Measurements from ENCODE around the gene SPEM3. TPM values are rescaled to one million over a fixed set of nuclear protein-coding genes. Genes with fewer than 3 reads are reported as not detected.

Gene SPEM3
- polyA plus RNA-seq, 4 donors = not detected

Other genes with a start within 250 kb of the SPEM3 start
- gene ASGR1, start 249.5 kb upstream of the SPEM3 start, polyA plus RNA-seq (ENCODE audit: insufficient read length in 4 of 4) = 10 to 100 TPM in 1 of 4 donors, 1 to 10 TPM in 3; 6.3 to 10.1 (median 8.3) TPM
- gene DLG4, start 209.0 kb upstream of the SPEM3 start, polyA plus RNA-seq (ENCODE audit: insufficient read length in 4 of 4) = 10 to 100 TPM; 21.1 to 53.3 (median 39.1) TPM
- gene ACADVL, start 208.9 kb upstream of the SPEM3 start, polyA plus RNA-seq (ENCODE audit: insufficient read length in 4 of 4) = 100 to 1,000 TPM; 409 to 581 (median 511) TPM
- 10 to 100 TPM; 47.7 to 78.0 (median 62.9) TPM for gene DVL2, start 194.3 kb upstream of the SPEM3 start, polyA plus RNA-seq (ENCODE audit: insufficient read length in 4 of 4)
- 10 to 100 TPM; 51.8 to 74.3 (median 60.9) TPM for gene PHF23, start 189.4 kb upstream of the SPEM3 start, polyA plus RNA-seq (ENCODE audit: insufficient read length in 4 of 4)
- gene GABARAP, start 186.4 kb upstream of the SPEM3 start, polyA plus RNA-seq (ENCODE audit: insufficient read length in 4 of 4) = 100 to 1,000 TPM; 396 to 619 (median 451) TPM
- 100 to 1,000 TPM; 136 to 149 (median 141) TPM for gene CTDNEP1, start 177.1 kb upstream of the SPEM3 start, polyA plus RNA-seq (ENCODE audit: insufficient read length in 4 of 4)
- gene ELP5, start 176.6 kb upstream of the SPEM3 start, polyA plus RNA-seq (ENCODE audit: insufficient read length in 4 of 4) = 10 to 100 TPM; 43.7 to 61.9 (median 50.9) TPM
- 10 to 100 TPM; 47.1 to 59.9 (median 55.1) TPM for gene CLDN7, start 166.4 kb upstream of the SPEM3 start, polyA plus RNA-seq (ENCODE audit: insufficient read length in 4 of 4)
- gene SLC2A4, start 147.1 kb upstream of the SPEM3 start, polyA plus RNA-seq (ENCODE audit: insufficient read length in 4 of 4) = 1 to 10 TPM; 2.2 to 2.8 (median 2.5) TPM
- gene YBX2, start 134.2 kb upstream of the SPEM3 start, polyA plus RNA-seq (ENCODE audit: insufficient read length in 4 of 4) = 1 to 10 TPM; 2.5 to 5.3 (median 3.1) TPM
- gene EIF5A, start 121.2 kb upstream of the SPEM3 start, polyA plus RNA-seq (ENCODE audit: insufficient read length in 4 of 4) = 100 to 1,000 TPM; 286 to 397 (median 312) TPM
- 100 to 1,000 TPM in 1 of 4 donors, 10 to 100 TPM in 3; 88.7 to 115 (median 95.8) TPM for gene GPS2, start 113.5 kb upstream of the SPEM3 start, polyA plus RNA-seq (ENCODE audit: insufficient read length in 4 of 4)
- gene NEURL4, start 99.5 kb upstream of the SPEM3 start, polyA plus RNA-seq (ENCODE audit: insufficient read length in 4 of 4) = 10 to 100 TPM; 25.4 to 39.7 (median 31.4) TPM
- 10 to 100 TPM in 2 of 4 donors, 1 to 10 TPM in 2; 7.3 to 10.9 (median 10.0) TPM for gene ACAP1, start 92.3 kb upstream of the SPEM3 start, polyA plus RNA-seq (ENCODE audit: insufficient read length in 4 of 4)
- gene KCTD11, start 76.7 kb upstream of the SPEM3 start, polyA plus RNA-seq (ENCODE audit: insufficient read length in 4 of 4) = 10 to 100 TPM; 11.2 to 13.9 (median 12.5) TPM
- gene TMEM95, start 73.7 kb upstream of the SPEM3 start, polyA plus RNA-seq (ENCODE audit: insufficient read length in 4 of 4) = not detected
- 1 to 10 TPM; 3.1 to 7.9 (median 5.7) TPM for gene TNK1, start 47.8 kb upstream of the SPEM3 start, polyA plus RNA-seq (ENCODE audit: insufficient read length in 4 of 4)
- 10 to 100 TPM; 27.8 to 51.2 (median 41.2) TPM for gene PLSCR3, start 34.3 kb upstream of the SPEM3 start, polyA plus RNA-seq (ENCODE audit: insufficient read length in 4 of 4)
- gene TMEM256, start 24.8 kb upstream of the SPEM3 start, polyA plus RNA-seq (ENCODE audit: insufficient read length in 4 of 4) = 100 to 1,000 TPM in 1 of 4 donors, 10 to 100 TPM in 3; 82.2 to 108 (median 90.2) TPM
- gene NLGN2, start 21.0 kb upstream of the SPEM3 start, polyA plus RNA-seq (ENCODE audit: insufficient read length in 4 of 4) = 10 to 100 TPM; 17.5 to 38.6 (median 30.2) TPM
- gene SPEM1, start 8.5 kb upstream of the SPEM3 start, polyA plus RNA-seq (ENCODE audit: insufficient read length in 4 of 4) = not detected
- under 1 TPM in 1 of 4 donors, not detected in 3; 0.06 TPM for gene SPEM2, start 3.2 kb upstream of the SPEM3 start, polyA plus RNA-seq (ENCODE audit: insufficient read length in 4 of 4)
- 1 to 10 TPM; 3.7 to 5.7 (median 4.8) TPM for gene TMEM102, start 6.6 kb downstream of the SPEM3 start, polyA plus RNA-seq (ENCODE audit: insufficient read length in 4 of 4)
- 1 to 10 TPM; 6.1 to 6.9 (median 6.4) TPM for gene FGF11, start 10.7 kb downstream of the SPEM3 start, polyA plus RNA-seq (ENCODE audit: insufficient read length in 4 of 4)
- gene CHRNB1, start 16.2 kb downstream of the SPEM3 start, polyA plus RNA-seq (ENCODE audit: insufficient read length in 4 of 4) = 10 to 100 TPM; 10.3 to 10.8 (median 10.6) TPM
- 10 to 100 TPM; 38.6 to 50.6 (median 44.2) TPM for gene ZBTB4, start 50.8 kb downstream of the SPEM3 start, polyA plus RNA-seq (ENCODE audit: insufficient read length in 4 of 4)
- under 1 TPM in 2 of 4 donors, not detected in 2; 0.46 to 0.72 TPM for gene SLC35G6, start 52.6 kb downstream of the SPEM3 start, polyA plus RNA-seq (ENCODE audit: insufficient read length in 4 of 4)
- gene POLR2A, start 55.5 kb downstream of the SPEM3 start, polyA plus RNA-seq (ENCODE audit: insufficient read length in 4 of 4) = 100 to 1,000 TPM; 101 to 163 (median 116) TPM
- gene TNFSF12, start 120.2 kb downstream of the SPEM3 start, polyA plus RNA-seq (ENCODE audit: insufficient read length in 4 of 4) = 10 to 100 TPM; 21.7 to 32.3 (median 28.3) TPM
- 10 to 100 TPM; 12.8 to 15.9 (median 14.5) TPM for gene TNFSF13, start 129.9 kb downstream of the SPEM3 start, polyA plus RNA-seq (ENCODE audit: insufficient read length in 4 of 4)
- 10 to 100 TPM; 60.8 to 81.3 (median 74.9) TPM for gene SENP3, start 133.1 kb downstream of the SPEM3 start, polyA plus RNA-seq (ENCODE audit: insufficient read length in 4 of 4)
- 10 to 100 TPM; 33.6 to 64.0 (median 57.2) TPM for gene CD68, start 150.8 kb downstream of the SPEM3 start, polyA plus RNA-seq (ENCODE audit: insufficient read length in 4 of 4)
- 100 to 1,000 TPM; 102 to 125 (median 121) TPM for gene MPDU1, start 155.0 kb downstream of the SPEM3 start, polyA plus RNA-seq (ENCODE audit: insufficient read length in 4 of 4)
- gene SOX15, start 161.2 kb downstream of the SPEM3 start, polyA plus RNA-seq (ENCODE audit: insufficient read length in 4 of 4) = 1 to 10 TPM; 3.0 to 5.6 (median 4.0) TPM
- gene FXR2, start 186.0 kb downstream of the SPEM3 start, polyA plus RNA-seq (ENCODE audit: insufficient read length in 4 of 4) = 10 to 100 TPM; 46.3 to 56.5 (median 52.4) TPM
- gene SAT2, start 199.0 kb downstream of the SPEM3 start, polyA plus RNA-seq (ENCODE audit: insufficient read length in 4 of 4) = 100 to 1,000 TPM; 127 to 157 (median 133) TPM
- 1 to 10 TPM; 3.0 to 5.1 (median 4.0) TPM for gene SHBG, start 201.3 kb downstream of the SPEM3 start, polyA plus RNA-seq (ENCODE audit: insufficient read length in 4 of 4)
- gene ATP1B2, start 222.1 kb downstream of the SPEM3 start, polyA plus RNA-seq (ENCODE audit: insufficient read length in 4 of 4) = 10 to 100 TPM; 18.1 to 22.1 (median 21.1) TPM

Data from left renal cortex interstitium (tissue), 4 donors.